ENCODE measurements around the gene CNTLN. TPM values are rescaled to one million over a fixed set of nuclear protein-coding genes. Genes with fewer than 3 reads are reported as not detected.
"Not testable (repeated sequence)": the region's sequence is repeated elsewhere in the genome, so short reads cannot be mapped to it uniquely, and the experiment has no call there.

The CNTLN gene
- total RNA-seq, 2 donors from 2014 or later, result 1.2 to 2.1 TPM

DNA sequence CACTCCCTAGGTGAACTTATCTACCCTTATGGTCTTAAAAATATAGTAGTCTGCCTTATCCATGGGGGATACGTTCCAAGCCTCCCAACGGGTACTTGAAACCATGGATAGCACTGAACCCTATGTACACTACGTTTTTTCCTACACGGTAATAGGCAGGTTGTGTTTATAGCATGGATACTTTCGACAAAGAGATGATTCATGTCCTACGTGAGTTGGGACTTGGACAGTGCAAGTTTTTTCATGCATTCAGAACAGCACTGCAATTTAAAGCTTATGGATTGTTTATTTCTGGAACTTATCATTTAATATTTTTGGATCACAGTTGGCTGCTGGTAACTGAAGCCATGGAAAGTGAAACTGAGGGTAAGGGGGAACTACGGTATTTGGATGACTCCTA is 88.1 kb downstream of the CNTLN start:
- no peak for ATAC-seq (replicated peaks)
- Mint-ChIP-seq H3K36me3 (ENCODE audit: low read depth) (no peaks in the 10 kb centered on the region), H3K9me3 (no peaks in the 10 kb centered on the region), H3K27ac (no peak overlapping the region), H3K27me3 (no peaks in the 10 kb centered on the region), H3K4me1 (no peaks in the 10 kb centered on the region), H3K4me3 (no peak overlapping the region)

GRCh38 chr9:17225407-17225806 is 90.6 kb downstream of the CNTLN start:
- Mint-ChIP-seq H3K27ac (no peak overlapping the region), H3K4me3 (no peak overlapping the region), H3K9me3 (no peaks in the 10 kb centered on the region), H3K36me3 (ENCODE audit: low read depth) (no peaks in the 10 kb centered on the region), H3K27me3 (no peaks in the 10 kb centered on the region), H3K4me1 (no peaks in the 10 kb centered on the region)
- no peak for ATAC-seq (replicated peaks)

GRCh38 chr9:17229945-17230560 is 95.2 kb downstream of the CNTLN start:
- Mint-ChIP-seq H3K4me1 (no peaks in the 10 kb centered on the region), H3K9me3 (no peaks in the 10 kb centered on the region), H3K4me3 (no peak overlapping the region), H3K27ac (no peak overlapping the region), H3K27me3 (no peaks in the 10 kb centered on the region), H3K36me3 (ENCODE audit: low read depth) (no peaks in the 10 kb centered on the region)
- no peak for ATAC-seq (replicated peaks)

GRCh38 chr9:17230646-17231045 is 95.8 kb downstream of the CNTLN start:
- ATAC-seq (replicated peaks), result no peak
- H3K9me3 Mint-ChIP-seq, result no peaks in the 10 kb centered on the region
- H3K27me3 Mint-ChIP-seq, result no peaks in the 10 kb centered on the region
- no peak overlapping the region for H3K27ac Mint-ChIP-seq
- no peak overlapping the region for H3K4me3 Mint-ChIP-seq
- H3K4me1 Mint-ChIP-seq, result no peaks in the 10 kb centered on the region
- no peaks in the 10 kb centered on the region for H3K36me3 Mint-ChIP-seq (ENCODE audit: low read depth)

DNA sequence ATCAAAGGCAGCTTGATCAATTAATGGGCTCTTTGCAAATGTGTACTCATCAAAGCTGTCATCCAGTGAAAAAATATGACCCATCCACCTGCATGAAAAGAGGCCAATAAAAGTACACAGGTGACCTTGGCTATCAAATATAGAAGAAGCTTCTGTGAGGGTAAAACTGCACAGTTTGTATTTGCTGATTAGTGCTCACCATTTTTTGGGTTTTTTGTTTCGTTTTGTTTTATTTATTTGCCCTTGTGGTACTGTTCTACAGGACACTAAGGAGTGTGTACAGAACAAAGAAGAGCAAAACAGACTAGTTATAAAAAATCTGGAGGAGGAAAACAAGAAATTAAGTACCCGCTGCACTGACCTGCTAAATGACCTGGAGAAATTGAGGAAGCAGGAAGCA is 101.3 kb downstream of the CNTLN start:
- Mint-ChIP-seq H3K9me3 (peaks cover 10% of the 10 kb centered on the region), H3K4me3 (no peak overlapping the region), H3K27me3 (no peaks in the 10 kb centered on the region), H3K27ac (no peak overlapping the region), H3K4me1 (no peaks in the 10 kb centered on the region), H3K36me3 (ENCODE audit: low read depth) (no peaks in the 10 kb centered on the region)
- ATAC-seq (replicated peaks), result no peak

DNA sequence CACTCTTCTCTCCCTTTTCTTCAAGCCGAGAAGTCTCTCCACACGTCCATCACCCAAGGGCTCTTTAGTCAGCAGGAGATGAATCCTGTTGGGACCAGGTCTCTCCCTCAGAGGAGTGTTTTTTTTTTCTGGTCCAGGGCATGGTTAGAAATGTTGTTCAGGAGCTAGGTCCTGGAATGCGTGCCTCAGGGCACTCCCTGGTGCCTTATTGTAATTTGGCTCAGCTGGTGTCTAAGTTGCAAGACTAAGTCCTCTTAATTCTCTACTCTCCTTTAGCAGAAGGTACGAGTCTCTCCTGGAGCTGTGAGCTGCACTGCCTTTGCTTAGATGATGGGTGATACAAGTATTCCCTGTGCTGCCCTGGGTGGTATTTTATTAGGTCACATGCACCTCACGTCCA is 111.9 kb downstream of the CNTLN start:
- no peak overlapping the region for H3K4me3 Mint-ChIP-seq

DNA sequence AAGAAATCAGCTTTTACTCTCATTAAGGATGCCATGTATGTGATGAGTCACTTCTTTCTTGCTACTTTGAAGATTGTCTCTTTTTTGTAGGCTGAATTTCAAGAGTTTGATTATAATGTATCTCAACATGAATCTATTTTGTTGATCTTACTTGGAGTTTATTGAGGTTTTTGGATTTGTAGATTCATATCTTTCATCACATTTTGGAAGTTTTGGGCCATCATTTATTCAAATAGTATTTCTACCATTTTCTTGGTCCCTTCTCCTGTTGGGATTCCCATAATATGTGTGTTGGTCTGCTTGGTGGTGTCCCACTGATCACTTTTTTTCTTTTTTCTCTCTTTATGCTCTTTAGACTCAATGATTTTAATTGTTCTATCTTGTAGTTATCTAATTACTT is 116.3 kb downstream of the CNTLN start:
- Mint-ChIP-seq H3K27me3 (no peaks in the 10 kb centered on the region), H3K4me1 (no peaks in the 10 kb centered on the region), H3K27ac (no peak overlapping the region), H3K4me3 (no peak overlapping the region), H3K9me3 (peaks cover 30% of the 10 kb centered on the region), H3K36me3 (ENCODE audit: low read depth) (no peaks in the 10 kb centered on the region)
- ATAC-seq (replicated peaks), result no peak

More for the DNA sequence above, 111.9 kb downstream of the CNTLN start:
- no peak for ATAC-seq (replicated peaks)
- H3K36me3 Mint-ChIP-seq (ENCODE audit: low read depth), result no peaks in the 10 kb centered on the region
- peaks cover 40% of the 10 kb centered on the region for H3K9me3 Mint-ChIP-seq
- H3K27me3 Mint-ChIP-seq, result no peaks in the 10 kb centered on the region
- no peak overlapping the region for H3K27ac Mint-ChIP-seq
- no peaks in the 10 kb centered on the region for H3K4me1 Mint-ChIP-seq

- ATAC-seq (replicated peaks); H3K27ac Mint-ChIP-seq; H3K27me3 Mint-ChIP-seq; H3K4me1 Mint-ChIP-seq; H3K36me3 Mint-ChIP-seq (ENCODE audit: low read depth); H3K4me3 Mint-ChIP-seq: not testable (repeated sequence)
- peaks cover 18% of the 10 kb centered on the region for H3K9me3 Mint-ChIP-seq
These were observed 133.8 kb downstream of the CNTLN start for GRCh38 chr9:17268531-17269188.

GRCh38 chr9:17269799-17270198 is 135.0 kb downstream of the CNTLN start:
- Mint-ChIP-seq H3K27ac (no peak overlapping the region), H3K4me1 (no peaks in the 10 kb centered on the region), H3K27me3 (no peaks in the 10 kb centered on the region), H3K4me3 (no peak overlapping the region), H3K9me3 (peaks cover 18% of the 10 kb centered on the region), H3K36me3 (ENCODE audit: low read depth) (no peaks in the 10 kb centered on the region)
- no peak for ATAC-seq (replicated peaks)

DNA sequence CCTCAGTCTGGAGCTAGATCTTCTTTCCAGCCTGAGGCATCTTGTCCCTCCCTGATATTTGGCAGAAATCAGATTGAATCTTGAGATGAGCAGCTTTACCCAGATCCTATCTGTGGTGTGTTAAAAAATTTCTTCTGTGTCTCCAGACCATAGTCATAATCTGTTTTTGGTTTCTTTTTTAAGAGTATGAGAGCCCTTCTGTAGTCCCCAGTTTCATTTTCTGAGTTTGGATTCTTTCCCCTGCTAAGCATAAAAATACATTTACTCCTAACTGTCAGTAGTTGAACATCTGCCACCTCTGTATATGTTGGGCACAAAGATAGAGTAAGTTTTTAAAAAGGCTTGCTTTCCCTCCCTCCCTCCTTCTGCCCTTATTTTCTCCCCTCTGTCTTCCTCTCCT is 137.7 kb downstream of the CNTLN start:
- Mint-ChIP-seq H3K36me3 (ENCODE audit: low read depth) (no peaks in the 10 kb centered on the region), H3K4me3 (no peak overlapping the region), H3K27me3 (no peaks in the 10 kb centered on the region), H3K27ac (no peak overlapping the region), H3K9me3 (peaks cover 11% of the 10 kb centered on the region), H3K4me1 (no peaks in the 10 kb centered on the region)
- no peak for ATAC-seq (replicated peaks)

GRCh38 chr9:17280350-17281012 is 145.6 kb downstream of the CNTLN start:
- Mint-ChIP-seq H3K9me3 (peaks cover 11% of the 10 kb centered on the region), H3K27me3 (no peaks in the 10 kb centered on the region), H3K4me3 (no peak overlapping the region), H3K36me3 (ENCODE audit: low read depth) (no peaks in the 10 kb centered on the region), H3K4me1 (no peaks in the 10 kb centered on the region), H3K27ac (no peak overlapping the region)
- no peak for ATAC-seq (replicated peaks)

- H3K9me3 Mint-ChIP-seq, result peaks cover 22% of the 10 kb centered on the region
- ATAC-seq (replicated peaks); H3K4me1 Mint-ChIP-seq: not testable (repeated sequence)
These were observed 155.8 kb downstream of the CNTLN start for GRCh38 chr9:17290673-17291072.

GRCh38 chr9:17291766-17292165 is 156.9 kb downstream of the CNTLN start:
- H3K27ac Mint-ChIP-seq, result no peak overlapping the region
- peaks cover 27% of the 10 kb centered on the region for H3K9me3 Mint-ChIP-seq
- no peak overlapping the region for H3K4me3 Mint-ChIP-seq
- H3K36me3 Mint-ChIP-seq (ENCODE audit: low read depth), result no peaks in the 10 kb centered on the region
- no peaks in the 10 kb centered on the region for H3K4me1 Mint-ChIP-seq
- no peak for ATAC-seq (replicated peaks)
- no peaks in the 10 kb centered on the region for H3K27me3 Mint-ChIP-seq

More at GRCh38 chr9:17290673-17291072, 155.8 kb downstream of the CNTLN start:
- H3K4me3 Mint-ChIP-seq; H3K36me3 Mint-ChIP-seq (ENCODE audit: low read depth); H3K27ac Mint-ChIP-seq; H3K27me3 Mint-ChIP-seq: not testable (repeated sequence)

DNA sequence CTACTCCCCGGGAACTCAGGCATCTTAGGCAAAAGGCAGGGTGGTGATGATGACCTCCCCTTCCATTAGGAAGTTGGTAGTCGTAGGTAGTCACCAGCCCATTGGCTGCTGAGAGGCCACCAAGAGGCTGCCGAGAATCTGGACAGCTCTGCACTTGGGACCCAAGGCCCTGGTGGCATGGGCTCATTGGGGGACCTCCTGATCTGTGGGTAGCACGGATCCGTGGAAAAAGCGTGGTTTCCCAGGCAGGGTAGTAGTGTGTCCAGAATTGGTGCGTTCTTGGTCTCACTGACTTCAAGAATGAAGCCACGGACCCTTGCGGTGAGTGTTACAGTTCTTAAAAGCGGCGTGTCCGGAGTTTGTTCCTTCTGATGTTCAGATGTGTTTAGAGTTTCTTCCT is 158.8 kb downstream of the CNTLN start:
- peaks cover 27% of the 10 kb centered on the region for H3K9me3 Mint-ChIP-seq
- H3K4me3 Mint-ChIP-seq, result no peak overlapping the region
- no peaks in the 10 kb centered on the region for H3K4me1 Mint-ChIP-seq
- ATAC-seq (replicated peaks), result no peak
- H3K27ac Mint-ChIP-seq, result no peak overlapping the region
- H3K36me3 Mint-ChIP-seq (ENCODE audit: low read depth), result no peaks in the 10 kb centered on the region
- no peaks in the 10 kb centered on the region for H3K27me3 Mint-ChIP-seq
